K562 (cell line): ENCODE data around the gene UBXN1. TPM values are rescaled to one million over a fixed set of nuclear protein-coding genes. Genes with fewer than 3 reads are reported as not detected.
A peak's percentile ranks its signal among the peaks of the same experiment; 100 is the strongest.

Experiments used
- ATAC-seq: fragments of 200-7000 bp; cut with Tn5 transposase; 3 replicates; pipeline ENCODE4 v1.9.1; 2020; ENCODE audit warnings: moderate library complexity
- BruUV-seq: library from RNA; stranded (reverse); fragments of 400-500 nt; replicated peaks from 2 replicates; lab custom pipeline; 2021; lab: Mats Ljungman, UMichigan
- CTCF ChIA-PET: fragments of 300-600 bp; formaldehyde crosslinking; extraction: SDS; loops from one replicate; lab custom pipeline; 2021; ENCODE audit warnings: low intra/inter-chr PET ratio; lab: Yijun Ruan, JAX
- POLR2A ChIA-PET: fragments of 300-600, 350-650 bp; sonication (Branson Sonifier 250); formaldehyde crosslinking; extraction: SDS; loops from one replicate; lab custom pipeline; 2021; ENCODE audit warnings: antibody characterized with exemption, inconsistent platforms; lab: Yijun Ruan, JAX
- DNase-seq, 4 experiments: peaks; one replicate each; pipeline versions ENCODE4 v3.0.0 to v3.0.0-alpha.2; 2011 to 2018; ENCODE audit warnings: low spot score in 3 of 4, mixed read lengths in 3 of 4; ENCODE audit errors: extremely low read depth in 1 of 4
- FAIRE-seq: peaks from 2 replicates; lab custom pipeline; 2011; peaks lifted over from hg19 to GRCh38; lab: Jason Lieb, UNC
- H2AFZ ChIP-seq: 2 replicates; pipeline ENCODE4 v1.6.0; 2011; ENCODE audit warnings: low read depth, low read length, control low read depth, inconsistent platforms
- H3K27ac ChIP-seq: fragments of 200-600 bp; 3 replicates; pipeline ENCODE4 v1.8.0; 2011; ENCODE audit warnings: low read depth, mild to moderate bottlenecking, control low read depth, inconsistent platforms, low read length, moderate library complexity, mixed read lengths; ENCODE audit errors: extremely low read depth
- H3K27me3 ChIP-seq, 2 experiments: fragments of 300-600 bp in 1 of 2; 2 replicates in 1 of 2; 3 replicates in 1 of 2; pipeline versions ENCODE4 v1.6.0 to v1.8.0; 2011; ENCODE audit warnings: inconsistent platforms in 2 of 2, low read length in 2 of 2, mild to moderate bottlenecking in 1 of 2, mixed read lengths in 1 of 2, moderate library complexity in 1 of 2; ENCODE audit not compliant: control insufficient read depth in 2 of 2, insufficient read depth in 2 of 2
- H3K36me3 ChIP-seq: fragments of 300-600 bp; 3 replicates; pipeline ENCODE4 v1.8.0; 2011; ENCODE audit warnings: mild to moderate bottlenecking, low read length, inconsistent platforms; ENCODE audit not compliant: control insufficient read depth, insufficient read depth
- H3K4me1 ChIP-seq, 2 experiments: fragments of 200-600 bp in 1 of 2; replicated peaks in 1 of 2; 2 replicates in 1 of 2; 3 replicates in 1 of 2; pipeline versions ENCODE4 v1.5.1 to v1.8.0; 2011; ENCODE audit warnings: inconsistent platforms in 2 of 2, low read length in 2 of 2, mild to moderate bottlenecking in 1 of 2, mixed read lengths in 1 of 2, moderate library complexity in 1 of 2; ENCODE audit not compliant: control insufficient read depth in 2 of 2, insufficient read depth in 2 of 2
- H3K4me2 ChIP-seq: 2 replicates; pipeline ENCODE4 v1.6.1; 2011; ENCODE audit warnings: low read length, control low read depth, inconsistent platforms, mixed read lengths; ENCODE audit not compliant: insufficient read depth
- H3K4me3 ChIP-seq: fragments of 200-600 bp; sonication (generic), shearing (Covaris generic); 2 replicates; pipeline ENCODE4 v1.5.1; 2016; ENCODE audit warnings: control low read depth, inconsistent platforms
- H3K79me2 ChIP-seq: fragments of 200-600 bp; 3 replicates; pipeline ENCODE4 v1.8.0; 2011; ENCODE audit warnings: low read length, inconsistent platforms; ENCODE audit not compliant: control insufficient read depth, insufficient read depth
- H3K9ac ChIP-seq, 2 experiments: 2 replicates each; pipeline versions ENCODE4 v1.6.0 to v1.6.1; 2011; ENCODE audit warnings: low read depth in 2 of 2, low read length in 2 of 2, control low read depth in 1 of 2, inconsistent platforms in 1 of 2, mild to moderate bottlenecking in 1 of 2, mixed read lengths in 1 of 2; ENCODE audit not compliant: insufficient read depth in 1 of 2
- H3K9me1 ChIP-seq: one replicate; pipeline ENCODE4 v1.6.0; 2011; ENCODE audit warnings: inconsistent platforms, mild to moderate bottlenecking, low read length, moderate library complexity; ENCODE audit not compliant: control insufficient read depth, insufficient read depth
- H3K9me3 ChIP-seq: replicated peaks from 2 replicates; pipeline ENCODE4 v1.5.1; 2011; ENCODE audit warnings: low read depth, low read length, inconsistent platforms; ENCODE audit not compliant: control insufficient read depth, insufficient read depth
- H4K20me1 ChIP-seq: replicated peaks from 2 replicates; pipeline ENCODE4 v1.6.1; 2011; ENCODE audit warnings: low read length, inconsistent platforms, mixed read lengths; ENCODE audit not compliant: control insufficient read depth, insufficient read depth
- BRD4 ChIP-seq: fragments of 200-600 bp; sonication (generic); IDR thresholded peaks from 2 replicates; pipeline ENCODE4 v1.6.1; 2017; ENCODE audit warnings: inconsistent platforms
- CC2D1A ChIP-seq: fragments of 450-650 bp; IDR thresholded peaks from 2 replicates; pipeline ENCODE4 v1.6.1; 2017; ENCODE audit warnings: mild to moderate bottlenecking
- ERF ChIP-seq: fragments of 450-650 bp; formaldehyde crosslinking; IDR thresholded peaks from 2 replicates; pipeline ENCODE4 v1.4.0; 2020; ENCODE audit warnings: mild to moderate bottlenecking, mixed read lengths
- FOXK1 ChIP-seq: sonication (generic); formaldehyde crosslinking; IDR thresholded peaks from 2 replicates; pipeline ENCODE4 v1.8.0; 2022; ENCODE audit warnings: missing genetic modification reagents, mild to moderate bottlenecking, borderline replicate concordance
- GABPA ChIP-seq: fragments of 200-800 bp; sonication (Bioruptor generic); conservative IDR thresholded peaks from 2 replicates; pipeline ENCODE4 v1.6.1; 2016; ENCODE audit warnings: low read depth, missing genetic modification characterization, missing compliant biosample characterization
- GABPB1 ChIP-seq: sonication (generic); formaldehyde crosslinking; IDR thresholded peaks from 2 replicates; pipeline ENCODE4 v1.8.0; 2022; ENCODE audit warnings: mild to moderate bottlenecking, missing genetic modification reagents
- HIVEP1 ChIP-seq: fragments of 250-450 bp; sonication (Bioruptor Pico); IDR thresholded peaks from 2 replicates; pipeline ENCODE4 v1.4.0; 2020; ENCODE audit warnings: mild to moderate bottlenecking
- HNRNPUL1 ChIP-seq: fragments of 200-400 bp; formaldehyde crosslinking; IDR thresholded peaks from 2 replicates; pipeline ENCODE4 v1.6.1; 2017; ENCODE audit warnings: low read length
- LCOR ChIP-seq: sonication (generic); formaldehyde crosslinking; IDR thresholded peaks from 2 replicates; pipeline ENCODE4 v1.8.0; 2022; ENCODE audit warnings: mild to moderate bottlenecking, missing genetic modification reagents
- NFE2L1 ChIP-seq: fragments of 450-650 bp; IDR thresholded peaks from 2 replicates; pipeline ENCODE4 v1.6.1; 2016; ENCODE audit warnings: missing genetic modification characterization, low read depth, mild to moderate bottlenecking, missing compliant biosample characterization, moderate library complexity, borderline replicate concordance
- NR3C1 ChIP-seq: sonication (generic); formaldehyde crosslinking; IDR thresholded peaks from 2 replicates; pipeline ENCODE4 v1.8.1; 2022; ENCODE audit warnings: missing genetic modification reagents
- PKNOX1 ChIP-seq: fragments of 450-650 bp; IDR thresholded peaks from 2 replicates; pipeline ENCODE4 v1.6.1; 2016
- POLR2AphosphoS5 ChIP-seq: IDR thresholded peaks from 2 replicates; pipeline ENCODE4 v1.6.1; 2011; ENCODE audit warnings: mild to moderate bottlenecking, low read depth, low read length, moderate library complexity; ENCODE audit not compliant: control insufficient read depth, insufficient read depth
- POLR2G ChIP-seq: fragments of 200-400 bp; formaldehyde crosslinking; IDR thresholded peaks from 2 replicates; pipeline ENCODE4 v1.6.1; 2017; ENCODE audit warnings: low read depth, mild to moderate bottlenecking, antibody characterized with exemption, low read length, moderate library complexity
- TAF7 ChIP-seq: fragments of 450-650 bp; IDR thresholded peaks from 2 replicates; pipeline ENCODE4 v1.6.1; 2016; ENCODE audit warnings: missing genetic modification characterization, missing compliant biosample characterization
- TAF9B ChIP-seq: fragments of 450-650 bp; IDR thresholded peaks from 2 replicates; pipeline ENCODE4 v1.6.1; 2018; ENCODE audit warnings: mild to moderate bottlenecking; ENCODE audit not compliant: partially characterized antibody
- TFAM ChIP-seq: fragments of 250-450 bp; sonication (Bioruptor Pico); conservative IDR thresholded peaks from 2 replicates; pipeline ENCODE4 v1.5.0; 2021; ENCODE audit warnings: mild to moderate bottlenecking, moderate library complexity
- WGBS: fragments of 100-300 bp; shearing (Covaris generic); methylation state at CpG from one replicate; pipeline ENCODE4 v1.1.6; 2016; ENCODE audit warnings: low coverage, mixed read lengths; ENCODE audit not compliant: insufficient coverage; ENCODE audit errors: missing lambda C conversion rate; 5-methylcytosine and 5-hydroxymethylcytosine counted together
- in situ Hi-C: fragments of 300-500 bp; cut with MboI; formaldehyde crosslinking; loops from 4 replicates; pipeline ENCODE4 v1.15.0; 2018; ENCODE audit warnings: inconsistent platforms, mixed read lengths
- intact Hi-C: fragments of 100-400 bp; cut with micrococcal nuclease; formaldehyde crosslinking; loops from 2 replicates; pipeline ENCODE4 v1.14.2; 2022
- polyA plus RNA-seq, 8 experiments: library from polyadenylated mRNA; depleted of rRNA in 4 of 8; stranded (reverse) in 5 of 8; unstranded in 3 of 8; fragments of >200 nt; fragmentation: Nextera tagmentation in 2 of 8; fragmentation: Illumina TruSeq in 1 of 8; extraction: Ambion mirVana in 2 of 8; extraction: Trizol in 1 of 8; gene quantifications; 2 replicates each; pipeline versions ENCODE4 v1.2.1 to v1.2.3, GENCODE V29; 2011 to 2014; ENCODE audit warnings: inconsistent platforms in 1 of 8, missing spikeins in 1 of 8
- total RNA-seq, 7 experiments: library from RNA; depleted of rRNA in 6 of 7; stranded (reverse); fragments of >200 nt in 6 of 7; fragmentation: Illumina TruSeq in 2 of 7; extraction: Trizol in 2 of 7; gene quantifications; 2 replicates each; pipeline versions ENCODE4 v1.2.1 to v1.2.3, GENCODE V29; 2011 to 2021; ENCODE audit warnings: low replicate concordance in 1 of 7

Gene UBXN1
- total and polyA plus RNA-seq, 9 of the 15 experiments (the other 6 are each of a cell fraction or from before 2014, with no cell fraction given) = 4.8 to 263 (median 99.7) TPM

GRCh38 chr11:62645946-62646824 is 32.7 kb downstream of the UBXN1 start, which contains the start of gene GANAB (continued):
- TF ChIP-seq HIVEP1 (CRISPR knock-in tag) (0 out of 2 replicates have a peak, but pooled peaks have one; percentile 24), GABPA (peak; percentile 88), BRD4 (peak; percentile 90), CC2D1A (peak; percentile 22; the same call in 1 of the 2 replicates), TAF7 (tag) (peak; percentile 89), ERF (CRISPR knock-in tag) (peak; percentile 73; the same call in 1 of the 2 replicates), PKNOX1 (peak; percentile 86), POLR2G (peak; percentile 98), LCOR (CRISPR knock-in tag) (peak; percentile 100)

- peaks cover 12 to 32% of the 10 kb centered on the region in 2 experiments for H3K4me1 ChIP-seq
- POLR2A ChIA-PET = interaction anchor here (0.5 to 4.5 kb wide), 11 partner anchors 9 to 166 kb away, joined by 3 to 83 read pairs (median 6); partner anchors contain the start of genes B3GAT3, BSCL2, C11orf98 and CSKMT
- BruUV-seq = no TSS peak
- H2AFZ ChIP-seq = peak overlapping the region; percentile 62
- intact Hi-C loops (no loop called here), in situ Hi-C loops (no loop called here)
- H3K27ac ChIP-seq = peak overlapping the region; percentile 96
- no peaks in the 10 kb centered on the region for H3K9me3 ChIP-seq
- no peaks in the 10 kb centered on the region for H3K9me1 ChIP-seq
- H3K4me2 ChIP-seq = peak overlapping the region; percentile 99
- CTCF ChIA-PET = interaction anchor here (1.1 kb wide), 1 partner anchor 33 kb away, joined by 3 read pairs; the partner anchor contains the start of gene ROM1
- ATAC-seq (peak; percentile 1), DNase-seq (no peak), FAIRE-seq (peak; percentile 23)
- peaks cover 20% of the 10 kb centered on the region for H4K20me1 ChIP-seq
- peak overlapping the region; percentile 97 to 99 for H3K9ac ChIP-seq
- peak overlapping the region; percentile 97 for H3K4me3 ChIP-seq
- peaks cover 67% of the 10 kb centered on the region for H3K79me2 ChIP-seq
- WGBS = 1% methylated on average over 11 of the region's 11 CpGs
- peaks cover 67% of the 10 kb centered on the region for H3K36me3 ChIP-seq
- no peaks in the 10 kb centered on the region for H3K27me3 ChIP-seq
- TF ChIP-seq TAF9B = no peak
- TF ChIP-seq FOXK1 (CRISPR knock-in tag) = 0 out of 2 replicates have a peak, but pooled peaks have one; percentile 44
- TF ChIP-seq GABPB1 = 0 out of 2 replicates have a peak, but pooled peaks have one; percentile 11
- TF ChIP-seq HNRNPUL1 = 0 out of 2 replicates have a peak, but pooled peaks have one; percentile 67
- no peak for TF ChIP-seq POLR2AphosphoS5
- no peak for TF ChIP-seq NR3C1
- no peak for TF ChIP-seq NFE2L1 (tag)
- no peak for TF ChIP-seq TFAM
Measured at GRCh38 chr11:62645671-62645945, 33.3 kb downstream of the UBXN1 start.
